Chondrocyte (in vitro differentiated cells): ENCODE data around the gene DCHS2. TPM values are rescaled to one million over a fixed set of nuclear protein-coding genes. Genes with fewer than 3 reads are reported as not detected.

Source experiments
- DNase-seq: peaks from one replicate; pipeline ENCODE4 v3.0.0; 2021; ENCODE audit warnings: mixed read lengths, low spot score
- H3K27ac Mint-ChIP-seq: one replicate; pipeline ENCODE4 v1.8.0; 2021; ENCODE audit warnings: mild to moderate bottlenecking, moderate library complexity, mixed read lengths; ENCODE audit not compliant: unreplicated experiment
- H3K27me3 Mint-ChIP-seq: 2 replicates; pipeline ENCODE4 v1.8.0; 2021; ENCODE audit warnings: low read depth, mixed read lengths
- H3K36me3 Mint-ChIP-seq: 2 replicates; pipeline ENCODE4 v1.8.0; 2021; ENCODE audit warnings: low read depth, mixed read lengths
- H3K4me1 Mint-ChIP-seq: 2 replicates; pipeline ENCODE4 v1.8.0; 2021; ENCODE audit warnings: low read depth, mild to moderate bottlenecking, mixed read lengths
- H3K4me3 Mint-ChIP-seq: one replicate; pipeline ENCODE4 v1.8.0; 2021; ENCODE audit warnings: mild to moderate bottlenecking, moderate library complexity, mixed read lengths; ENCODE audit not compliant: unreplicated experiment
- H3K9me3 Mint-ChIP-seq: 2 replicates; pipeline ENCODE4 v1.8.0; 2021; ENCODE audit warnings: low read depth, mixed read lengths
- total RNA-seq: library from RNA; stranded (reverse); gene quantifications from 3 replicates; pipeline ENCODE4 v1.2.1, GENCODE V29; 2021
- TF ChIP-seq, protein P1 (sequence below): fragments of 200-600 bp; sonication (generic); IDR thresholded peaks from 2 replicates; pipeline ENCODE4 v1.5.0; 2021; ENCODE audit warnings: antibody characterized with exemption, mild to moderate bottlenecking, moderate library complexity

DCHS2 gene
- total RNA-seq, 1 donor from 2014 or later, result not detected

DNA sequence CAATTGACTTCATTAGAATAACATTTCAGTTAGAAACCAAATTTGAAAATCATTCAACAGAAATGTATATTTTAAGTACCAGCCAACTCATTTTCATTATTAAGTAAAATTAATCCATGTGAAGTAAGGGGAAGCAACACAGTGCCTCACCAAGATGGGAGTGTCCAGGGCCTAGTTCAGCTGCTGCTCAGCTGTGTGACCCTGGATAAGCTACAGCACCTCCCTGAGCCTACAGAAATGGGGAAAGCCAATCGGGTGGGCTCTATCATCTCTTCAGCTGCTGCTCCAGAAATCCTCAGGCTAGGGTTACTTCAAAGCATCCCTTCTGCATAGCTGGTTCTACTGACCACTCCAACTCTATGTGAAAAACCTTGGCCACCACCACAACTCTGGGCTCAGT is 18.7 kb downstream of the DCHS2 start:
- TF ChIP-seq, protein P1, sequence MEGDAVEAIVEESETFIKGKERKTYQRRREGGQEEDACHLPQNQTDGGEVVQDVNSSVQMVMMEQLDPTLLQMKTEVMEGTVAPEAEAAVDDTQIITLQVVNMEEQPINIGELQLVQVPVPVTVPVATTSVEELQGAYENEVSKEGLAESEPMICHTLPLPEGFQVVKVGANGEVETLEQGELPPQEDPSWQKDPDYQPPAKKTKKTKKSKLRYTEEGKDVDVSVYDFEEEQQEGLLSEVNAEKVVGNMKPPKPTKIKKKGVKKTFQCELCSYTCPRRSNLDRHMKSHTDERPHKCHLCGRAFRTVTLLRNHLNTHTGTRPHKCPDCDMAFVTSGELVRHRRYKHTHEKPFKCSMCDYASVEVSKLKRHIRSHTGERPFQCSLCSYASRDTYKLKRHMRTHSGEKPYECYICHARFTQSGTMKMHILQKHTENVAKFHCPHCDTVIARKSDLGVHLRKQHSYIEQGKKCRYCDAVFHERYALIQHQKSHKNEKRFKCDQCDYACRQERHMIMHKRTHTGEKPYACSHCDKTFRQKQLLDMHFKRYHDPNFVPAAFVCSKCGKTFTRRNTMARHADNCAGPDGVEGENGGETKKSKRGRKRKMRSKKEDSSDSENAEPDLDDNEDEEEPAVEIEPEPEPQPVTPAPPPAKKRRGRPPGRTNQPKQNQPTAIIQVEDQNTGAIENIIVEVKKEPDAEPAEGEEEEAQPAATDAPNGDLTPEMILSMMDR, result no peak
- Mint-ChIP-seq H3K4me1 (no peaks in the 10 kb centered on the region), H3K27ac (no peak overlapping the region), H3K36me3 (no peaks in the 10 kb centered on the region), H3K4me3 (no peak overlapping the region), H3K9me3 (no peaks in the 10 kb centered on the region), H3K27me3 (peaks cover 51% of the 10 kb centered on the region)
- no peak for DNase-seq

DNA sequence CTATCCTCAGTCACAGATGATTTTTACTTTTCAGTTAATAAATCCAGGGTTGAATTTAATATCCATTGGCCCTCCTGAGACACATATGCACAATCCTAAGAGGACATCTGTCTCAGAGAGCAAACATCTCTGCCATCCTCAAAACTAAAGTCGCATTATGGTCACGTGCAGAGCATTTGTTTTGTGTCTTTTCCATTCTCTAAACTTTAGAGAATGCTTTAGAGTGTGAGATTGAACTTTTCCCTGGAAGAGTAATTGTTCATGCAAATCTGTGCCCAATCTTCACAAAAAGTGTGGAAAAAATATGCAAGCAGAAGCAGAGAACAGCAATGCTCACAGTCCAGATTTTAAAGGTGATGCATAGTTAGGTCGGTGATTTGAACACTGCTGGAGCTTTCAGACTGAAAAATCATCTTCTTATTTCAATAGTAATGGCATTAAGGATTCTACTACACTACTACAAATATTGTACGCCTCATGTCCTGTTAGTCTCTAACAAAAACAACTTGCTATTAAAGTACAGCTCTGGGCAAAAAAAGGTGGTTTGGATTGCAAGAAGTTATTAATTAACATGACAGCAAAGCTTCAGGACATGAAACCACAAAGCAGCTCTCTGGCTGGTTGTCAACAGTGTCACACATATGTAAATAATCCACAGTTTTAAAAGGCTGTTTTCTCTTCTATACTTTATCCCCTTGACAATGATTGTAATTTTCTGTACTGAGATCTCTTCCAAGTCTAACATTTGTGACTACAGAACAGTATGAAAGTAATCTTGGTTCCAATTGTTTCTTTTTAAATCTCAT is 19.9 kb downstream of the DCHS2 start:
- TF ChIP-seq, protein P1, result no peak
- no peaks in the 10 kb centered on the region for H3K4me1 Mint-ChIP-seq
- H3K4me3 Mint-ChIP-seq, result no peak overlapping the region
- no peaks in the 10 kb centered on the region for H3K36me3 Mint-ChIP-seq
- H3K27ac Mint-ChIP-seq, result no peak overlapping the region
- H3K27me3 Mint-ChIP-seq, result peaks cover 47% of the 10 kb centered on the region
- no peak for DNase-seq
- no peaks in the 10 kb centered on the region for H3K9me3 Mint-ChIP-seq

DNA sequence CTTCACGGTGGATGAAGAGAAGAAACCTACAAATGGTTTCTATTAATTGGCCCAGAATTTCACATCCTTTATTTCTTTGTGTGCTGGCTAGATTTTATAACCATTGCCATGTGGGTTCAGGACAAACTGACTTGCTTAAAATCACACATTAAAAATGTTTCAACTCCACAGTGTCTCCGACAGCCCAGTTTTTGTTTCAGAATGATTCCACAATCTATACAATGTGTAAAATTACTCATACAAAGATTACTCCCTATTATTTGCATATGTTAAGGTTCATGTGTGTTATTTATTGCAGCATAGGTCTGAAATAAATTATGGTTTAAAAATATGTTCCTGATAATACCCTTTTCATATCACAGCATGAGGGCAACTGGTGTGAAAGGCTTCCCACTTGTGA is 20.6 kb downstream of the DCHS2 start:
- H3K4me1 Mint-ChIP-seq, result no peaks in the 10 kb centered on the region
- H3K4me3 Mint-ChIP-seq, result no peak overlapping the region
- H3K36me3 Mint-ChIP-seq, result no peaks in the 10 kb centered on the region
- H3K27ac Mint-ChIP-seq, result no peak overlapping the region
- TF ChIP-seq, protein P1, result no peak
- no peak for DNase-seq
- peaks cover 46% of the 10 kb centered on the region for H3K27me3 Mint-ChIP-seq
- no peaks in the 10 kb centered on the region for H3K9me3 Mint-ChIP-seq

DNA sequence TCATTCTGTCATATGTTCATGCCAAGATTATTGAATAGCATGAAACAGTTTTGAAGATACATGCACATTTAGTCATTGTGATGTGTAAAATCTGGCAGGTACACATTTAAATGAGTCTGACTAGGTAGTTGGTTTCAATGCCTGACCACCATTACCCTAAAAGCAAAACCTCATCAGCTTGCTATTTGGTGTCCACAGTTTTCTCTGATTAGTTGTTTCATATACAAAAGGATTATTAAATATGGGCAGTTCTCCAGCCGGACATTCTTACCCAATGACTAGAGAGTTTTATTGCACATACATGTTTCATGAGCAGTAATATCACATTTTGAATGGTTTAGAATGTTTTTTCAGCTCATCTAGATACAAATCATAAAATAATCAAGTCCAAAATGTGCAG is 23.7 kb downstream of the DCHS2 start:
- Mint-ChIP-seq H3K27ac (no peak overlapping the region), H3K36me3 (no peaks in the 10 kb centered on the region), H3K4me1 (no peaks in the 10 kb centered on the region), H3K4me3 (no peak overlapping the region), H3K27me3 (peaks cover 31% of the 10 kb centered on the region), H3K9me3 (no peaks in the 10 kb centered on the region)
- TF ChIP-seq, protein P1, result no peak
- no peak for DNase-seq

DNA sequence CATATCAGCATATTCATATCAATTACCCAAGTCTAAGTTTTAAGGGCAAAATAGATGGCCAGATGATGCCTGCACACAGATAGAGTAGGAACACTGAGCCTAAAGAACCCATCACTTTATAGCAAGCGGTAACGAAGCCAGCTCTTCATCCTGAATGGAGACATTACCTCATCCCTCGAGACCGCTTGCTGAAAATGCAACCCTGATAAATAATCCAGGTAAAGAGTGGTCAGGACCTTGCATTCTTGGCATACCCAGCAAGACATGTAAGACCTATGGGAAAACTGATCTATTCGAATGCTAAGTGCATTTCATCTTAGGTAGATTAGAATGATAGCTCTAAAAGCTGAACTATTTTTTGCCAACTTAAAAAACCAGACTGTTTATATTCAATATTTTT is 25.3 kb downstream of the DCHS2 start:
- Mint-ChIP-seq H3K27ac (no peak overlapping the region), H3K4me1 (no peaks in the 10 kb centered on the region)

More for the DNA sequence above, 25.3 kb downstream of the DCHS2 start:
- TF ChIP-seq, protein P1, result no peak
- no peaks in the 10 kb centered on the region for H3K36me3 Mint-ChIP-seq
- no peaks in the 10 kb centered on the region for H3K9me3 Mint-ChIP-seq
- no peak overlapping the region for H3K4me3 Mint-ChIP-seq
- DNase-seq, result no peak
- peaks cover 23% of the 10 kb centered on the region for H3K27me3 Mint-ChIP-seq
